Endodermal cell (in vitro differentiated cells): ENCODE data around the gene CTIF. TPM values are rescaled to one million over a fixed set of nuclear protein-coding genes. Genes with fewer than 3 reads are reported as not detected.

Experiments used
- DNase-seq: peaks from one replicate; pipeline ENCODE4 v3.0.0-alpha.2; 2017
- H3K27ac ChIP-seq: 2 replicates; pipeline ENCODE4 v1.5.1; 2013; ENCODE audit warnings: mild to moderate bottlenecking, low read depth, low read length, moderate library complexity
- H3K27me3 ChIP-seq: 2 replicates; pipeline ENCODE4 v1.6.1; 2013; ENCODE audit warnings: mild to moderate bottlenecking, low read length, moderate library complexity; ENCODE audit not compliant: insufficient read depth, control insufficient read depth, poor library complexity, severe bottlenecking
- H3K36me3 ChIP-seq: 2 replicates; pipeline ENCODE4 v1.7.0; 2013; ENCODE audit warnings: mild to moderate bottlenecking, low read length, moderate library complexity; ENCODE audit not compliant: control insufficient read depth, insufficient read depth
- H3K4me1 ChIP-seq: one replicate; pipeline ENCODE4 v1.7.0; 2013; ENCODE audit warnings: low read length; ENCODE audit not compliant: control insufficient read depth, insufficient read depth
- H3K4me3 ChIP-seq: 2 replicates; pipeline ENCODE4 v1.5.1; 2013; ENCODE audit warnings: mild to moderate bottlenecking, low read length, moderate library complexity
- H3K9ac ChIP-seq: 2 replicates; pipeline ENCODE4 v1.6.1; 2013; ENCODE audit warnings: mild to moderate bottlenecking, low read length, moderate library complexity; ENCODE audit not compliant: poor library complexity, severe bottlenecking; ENCODE audit errors: extremely low read depth
- H3K9me3 ChIP-seq: 2 replicates; pipeline ENCODE4 v1.6.1; 2013; ENCODE audit warnings: mild to moderate bottlenecking, low read length, moderate library complexity; ENCODE audit not compliant: control insufficient read depth
- H3K27ac Mint-ChIP-seq: 2 replicates; pipeline ENCODE4 v1.8.0; 2020; ENCODE audit warnings: mixed read lengths
- H3K27me3 Mint-ChIP-seq: 2 replicates; pipeline ENCODE4 v1.8.0; 2021; ENCODE audit warnings: mild to moderate bottlenecking, mixed read lengths; ENCODE audit not compliant: insufficient read depth
- H3K36me3 Mint-ChIP-seq: 2 replicates; pipeline ENCODE4 v1.8.0; 2020; ENCODE audit warnings: low read depth, mixed read lengths
- H3K4me1 Mint-ChIP-seq: 2 replicates; pipeline ENCODE4 v1.8.0; 2020; ENCODE audit warnings: mixed read lengths
- H3K4me3 Mint-ChIP-seq: 2 replicates; pipeline ENCODE4 v1.8.0; 2020; ENCODE audit warnings: mild to moderate bottlenecking, moderate library complexity, mixed read lengths
- H3K9me3 Mint-ChIP-seq: 2 replicates; pipeline ENCODE4 v1.8.0; 2020; ENCODE audit warnings: mild to moderate bottlenecking, mixed read lengths
- WGBS, 2 experiments: methylation state at CpG; one replicate each; pipeline versions ENCODE4 v1.1.5 to v1.1.7; 2013; ENCODE audit warnings: missing lambda C conversion rate in 2 of 2, mixed read lengths in 1 of 2; ENCODE audit not compliant: insufficient coverage in 1 of 2, insufficient read length in 1 of 2; 5-methylcytosine and 5-hydroxymethylcytosine counted together
- total RNA-seq, 2 donors: library from RNA; stranded (reverse); fragmentation: NEBNext Ultra II Directional in 1 of 2; extraction: Animal tissue kit (Norgen Biotek cat#: 25700) in 1 of 2; gene quantifications; 2 replicates in 1 of 2; 3 replicates in 1 of 2; pipeline ENCODE4 v1.2.1, GENCODE V29; 2021
- TF ChIP-seq, protein P1 (sequence below): fragments of 200-600 bp; sonication (generic); conservative IDR thresholded peaks from 2 replicates; pipeline ENCODE4 v1.5.0; 2021; ENCODE audit warnings: antibody characterized with exemption, mild to moderate bottlenecking

Gene CTIF
- total RNA-seq, 2 donors from 2014 or later, result 33.8 to 41.6 TPM

DNA sequence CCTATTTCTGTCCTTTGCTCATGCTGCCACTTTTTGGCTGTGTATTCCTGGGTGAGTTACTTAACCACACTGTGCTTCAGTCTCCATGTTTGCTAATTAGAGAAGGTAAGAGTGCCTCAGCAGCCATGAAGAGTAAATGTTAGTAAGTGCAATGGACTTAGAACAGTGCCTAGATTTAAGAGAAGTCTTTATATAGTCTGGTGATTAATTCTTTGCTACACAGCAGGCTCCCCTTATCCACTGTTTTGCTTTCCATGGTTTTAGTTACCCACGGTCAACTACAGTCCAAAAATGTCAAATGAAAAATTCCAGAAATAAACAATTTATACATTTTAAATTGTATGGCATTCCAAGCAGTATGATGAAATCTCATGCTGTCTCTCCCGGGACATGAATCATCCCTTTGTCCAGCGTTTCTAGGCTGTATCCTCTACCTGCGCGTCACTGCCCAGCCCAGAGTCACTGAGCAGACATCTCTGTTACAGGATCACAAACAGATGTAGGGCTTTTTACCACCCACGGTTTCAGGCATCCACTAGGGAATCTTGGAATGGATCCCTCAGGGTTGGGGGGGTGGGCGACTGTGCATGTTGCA is 91.0 kb downstream of the CTIF start:
- Mint-ChIP-seq H3K4me3 (no peak overlapping the region), H3K27ac (no peak overlapping the region), H3K36me3 (peaks cover 14% of the 10 kb centered on the region), H3K27me3 (no peaks in the 10 kb centered on the region), H3K9me3 (no peaks in the 10 kb centered on the region), H3K4me1 (peaks cover 4% of the 10 kb centered on the region)
- TF ChIP-seq, protein P1, sequence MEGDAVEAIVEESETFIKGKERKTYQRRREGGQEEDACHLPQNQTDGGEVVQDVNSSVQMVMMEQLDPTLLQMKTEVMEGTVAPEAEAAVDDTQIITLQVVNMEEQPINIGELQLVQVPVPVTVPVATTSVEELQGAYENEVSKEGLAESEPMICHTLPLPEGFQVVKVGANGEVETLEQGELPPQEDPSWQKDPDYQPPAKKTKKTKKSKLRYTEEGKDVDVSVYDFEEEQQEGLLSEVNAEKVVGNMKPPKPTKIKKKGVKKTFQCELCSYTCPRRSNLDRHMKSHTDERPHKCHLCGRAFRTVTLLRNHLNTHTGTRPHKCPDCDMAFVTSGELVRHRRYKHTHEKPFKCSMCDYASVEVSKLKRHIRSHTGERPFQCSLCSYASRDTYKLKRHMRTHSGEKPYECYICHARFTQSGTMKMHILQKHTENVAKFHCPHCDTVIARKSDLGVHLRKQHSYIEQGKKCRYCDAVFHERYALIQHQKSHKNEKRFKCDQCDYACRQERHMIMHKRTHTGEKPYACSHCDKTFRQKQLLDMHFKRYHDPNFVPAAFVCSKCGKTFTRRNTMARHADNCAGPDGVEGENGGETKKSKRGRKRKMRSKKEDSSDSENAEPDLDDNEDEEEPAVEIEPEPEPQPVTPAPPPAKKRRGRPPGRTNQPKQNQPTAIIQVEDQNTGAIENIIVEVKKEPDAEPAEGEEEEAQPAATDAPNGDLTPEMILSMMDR, result no peak
- DNase-seq, result no peak
- Histone ChIP-seq H3K27me3 (no peaks in the 10 kb centered on the region), H3K27ac (no peak overlapping the region), H3K9me3 (no peaks in the 10 kb centered on the region), H3K36me3 (peaks cover 22% of the 10 kb centered on the region), H3K9ac (no peak overlapping the region), H3K4me3 (no peak overlapping the region), H3K4me1 (no peaks in the 10 kb centered on the region)
- WGBS, 2 experiments, result 87 to 93% methylated on average over 4 to 7 of the region's 7 CpGs

GRCh38 chr18:48631851-48632250 is 93.0 kb downstream of the CTIF start:
- WGBS, 2 experiments, result 96% methylated on average over 4 to 6 of the region's 6 CpGs
- H3K36me3 ChIP-seq, result peaks cover 16% of the 10 kb centered on the region
- no peak for DNase-seq
- Mint-ChIP-seq H3K4me1 (peaks cover 4% of the 10 kb centered on the region), H3K9me3 (no peaks in the 10 kb centered on the region), H3K36me3 (peaks cover 12% of the 10 kb centered on the region), H3K27ac (no peak overlapping the region), H3K4me3 (no peak overlapping the region), H3K27me3 (no peaks in the 10 kb centered on the region)
- no peak overlapping the region for H3K9ac ChIP-seq
- H3K27me3 ChIP-seq, result no peaks in the 10 kb centered on the region
- no peak overlapping the region for H3K4me3 ChIP-seq
- H3K27ac ChIP-seq, result no peak overlapping the region
- no peaks in the 10 kb centered on the region for H3K4me1 ChIP-seq
- TF ChIP-seq, protein P1, result no peak
- no peaks in the 10 kb centered on the region for H3K9me3 ChIP-seq

- Mint-ChIP-seq H3K4me3 (no peak overlapping the region), H3K36me3 (peaks cover 12% of the 10 kb centered on the region)
- WGBS, 2 experiments, result 92 to 93% methylated on average over 10 to 12 of the region's 12 CpGs
Measured at GRCh38 chr18:48632676-48633257, 93.9 kb downstream of the CTIF start.

More at GRCh38 chr18:48632676-48633257, 93.9 kb downstream of the CTIF start:
- peaks cover 16% of the 10 kb centered on the region for H3K36me3 ChIP-seq
- TF ChIP-seq, protein P1, result no peak
- Mint-ChIP-seq H3K4me1 (peaks cover 4% of the 10 kb centered on the region), H3K27me3 (no peaks in the 10 kb centered on the region), H3K9me3 (no peaks in the 10 kb centered on the region), H3K27ac (no peak overlapping the region)
- H3K4me1 ChIP-seq, result no peaks in the 10 kb centered on the region
- no peak for DNase-seq
- H3K9ac ChIP-seq, result no peak overlapping the region
- H3K4me3 ChIP-seq, result no peak overlapping the region
- no peak overlapping the region for H3K27ac ChIP-seq
- no peaks in the 10 kb centered on the region for H3K9me3 ChIP-seq
- no peaks in the 10 kb centered on the region for H3K27me3 ChIP-seq
